ENCODE results near the gene ZNF280D.

ZNF280D gene

GRCh38 chr15:56667517-56667916 lies 65.8 kb downstream of the ZNF280D start:
- no peak for TF ChIP-seq CTCF (IDR thresholded peaks at IDR 0.05; ENCODE audit: control extremely low read depth, extremely low read depth, low read depth, missing control alignments)
- POLR2A ChIA-PET: no interaction called here
- CTCF ChIA-PET: no interaction called here
- no peak for DNase-seq (ENCODE audit: extremely low spot score)

- ChIA-PET CTCF (interaction anchor here (1.0 kb wide), 1 partner anchor 26 kb away, joined by 3 read pairs; no protein-coding TSS in a partner anchor), POLR2A (no interaction called here)
- no peak for TF ChIP-seq CTCF (IDR thresholded peaks at IDR 0.05; ENCODE audit: control extremely low read depth, extremely low read depth, low read depth, missing control alignments)
- no peak for DNase-seq (ENCODE audit: extremely low spot score)
Measured at GRCh38 chr15:56660943-56661342, 72.4 kb downstream of the ZNF280D start.

- DNase-seq (ENCODE audit: extremely low spot score): no peak
- ChIA-PET POLR2A (interaction anchor here (0.7 kb wide), 1 partner anchor 605 kb away, joined by 5 read pairs; no protein-coding TSS in a partner anchor), CTCF (interaction anchor here (0.8 to 2.3 kb wide), 3 partner anchors 9 to 166 kb away, joined by 3 to 6 read pairs (median 3); no protein-coding TSS in a partner anchor)
- TF ChIP-seq CTCF (IDR thresholded peaks at IDR 0.05; ENCODE audit: control extremely low read depth, extremely low read depth, low read depth, missing control alignments): no peak
Measured at GRCh38 chr15:56659197-56659596, 74.1 kb downstream of the ZNF280D start.

- no peak for TF ChIP-seq CTCF (IDR thresholded peaks at IDR 0.05; ENCODE audit: control extremely low read depth, extremely low read depth, low read depth, missing control alignments)
- POLR2A ChIA-PET: no interaction called here
- DNase-seq (ENCODE audit: extremely low spot score): no peak
- CTCF ChIA-PET: no interaction called here
Measured at GRCh38 chr15:56654624-56655023, 78.7 kb downstream of the ZNF280D start.

GRCh38 chr15:56654216-56654615 lies 79.1 kb downstream of the ZNF280D start:
- POLR2A ChIA-PET: no interaction called here
- CTCF ChIA-PET: no interaction called here
- no peak for DNase-seq (ENCODE audit: extremely low spot score)
- no peak for TF ChIP-seq CTCF (IDR thresholded peaks at IDR 0.05; ENCODE audit: control extremely low read depth, extremely low read depth, low read depth, missing control alignments)

- CTCF ChIA-PET: no interaction called here
- DNase-seq (ENCODE audit: extremely low spot score): no peak
- no peak for TF ChIP-seq CTCF (IDR thresholded peaks at IDR 0.05; ENCODE audit: control extremely low read depth, extremely low read depth, low read depth, missing control alignments)
- POLR2A ChIA-PET: no interaction called here
Measured at GRCh38 chr15:56653787-56654186, 79.5 kb downstream of the ZNF280D start.

- ChIA-PET POLR2A (no interaction called here), CTCF (no interaction called here)
- no peak for DNase-seq (ENCODE audit: extremely low spot score)
- TF ChIP-seq CTCF (IDR thresholded peaks at IDR 0.05; ENCODE audit: control extremely low read depth, extremely low read depth, low read depth, missing control alignments): no peak
Measured at GRCh38 chr15:56653107-56653506, 80.2 kb downstream of the ZNF280D start.

All from GM10248 (cell line).